GM15510 (cell line): ENCODE data around the gene PSMF1.

Experiments used
- POLR2A ChIP-seq: IDR thresholded peaks from 3 replicates; pipeline ENCODE4 v1.6.1; 2011; ENCODE audit warnings: borderline replicate concordance; ENCODE audit not compliant: insufficient read length; ENCODE audit errors: extremely low read depth

The PSMF1 gene, protein sequence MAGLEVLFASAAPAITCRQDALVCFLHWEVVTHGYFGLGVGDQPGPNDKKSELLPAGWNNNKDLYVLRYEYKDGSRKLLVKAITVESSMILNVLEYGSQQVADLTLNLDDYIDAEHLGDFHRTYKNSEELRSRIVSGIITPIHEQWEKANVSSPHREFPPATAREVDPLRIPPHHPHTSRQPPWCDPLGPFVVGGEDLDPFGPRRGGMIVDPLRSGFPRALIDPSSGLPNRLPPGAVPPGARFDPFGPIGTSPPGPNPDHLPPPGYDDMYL

DNA sequence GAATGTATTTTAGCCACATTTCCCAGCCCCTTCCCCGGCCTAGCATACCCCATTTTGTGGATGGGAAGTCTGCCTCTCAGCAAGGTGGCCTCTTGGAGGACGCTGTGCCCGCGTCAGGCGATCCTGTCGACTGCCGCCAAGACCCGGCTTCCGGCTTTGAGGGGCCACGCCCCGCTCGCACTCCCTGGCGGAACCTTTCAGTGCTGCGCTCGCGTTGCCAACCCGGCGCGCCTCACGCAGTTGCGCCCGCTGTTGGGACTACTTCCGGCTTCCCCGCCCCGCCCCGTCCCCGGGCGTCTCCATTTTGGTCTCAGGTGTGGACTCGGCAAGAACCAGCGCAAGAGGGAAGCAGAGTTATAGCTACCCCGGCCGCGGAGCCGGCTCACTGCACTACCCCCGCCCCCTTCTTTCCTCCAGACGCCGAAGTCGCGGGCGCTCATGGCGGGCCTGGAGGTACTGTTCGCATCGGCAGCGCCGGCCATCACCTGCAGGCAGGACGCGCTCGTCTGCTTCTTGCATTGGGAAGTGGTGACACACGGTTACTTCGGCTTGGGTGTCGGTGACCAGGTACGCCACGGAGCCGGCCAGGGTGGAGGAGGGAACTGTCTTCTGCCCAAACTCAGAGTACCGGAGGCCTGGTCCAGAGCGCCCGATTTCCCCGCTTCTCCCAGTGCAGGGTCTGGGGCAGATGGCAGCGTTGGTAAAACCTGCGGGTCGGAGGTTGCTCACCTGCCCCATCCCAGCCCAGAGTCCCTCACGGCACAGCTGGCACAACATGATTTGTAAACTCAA, at the start of gene PSMF1:
TSS of gene PSMF1 (plus strand) at position 267 of the 792 bp plus-strand sequence. CDS start at position 439, 172 bp downstream.
- peak; percentile 93 for TF ChIP-seq POLR2A

GRCh38 chr20:1072258-1072657, 46.1 kb upstream of the PSMF1 start:
- no peak for TF ChIP-seq POLR2A

DNA sequence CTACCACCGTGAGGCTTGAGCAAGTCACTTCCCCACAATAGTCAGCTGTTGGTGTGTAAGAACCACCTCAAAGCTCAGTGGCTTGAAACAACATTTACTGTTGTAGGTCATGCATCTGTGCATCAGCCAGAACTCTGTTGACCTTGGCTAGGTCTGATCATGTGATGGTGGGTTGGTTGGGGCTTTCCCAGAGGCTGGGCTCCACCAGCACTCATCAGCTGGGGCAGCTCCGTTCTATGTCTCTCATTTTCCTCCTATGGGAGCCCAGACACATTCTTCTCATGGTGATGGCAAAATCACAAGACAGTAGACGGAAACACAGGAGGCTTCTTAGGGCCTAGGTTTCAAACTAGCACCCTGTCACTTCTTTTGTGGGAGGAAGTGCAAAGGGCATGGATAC, 42.8 kb upstream of the PSMF1 start:
- TF ChIP-seq POLR2A, result no peak

- TF ChIP-seq POLR2A, result no peak
Measured at GRCh38 chr20:1081891-1082290, 36.5 kb upstream of the PSMF1 start.

DNA sequence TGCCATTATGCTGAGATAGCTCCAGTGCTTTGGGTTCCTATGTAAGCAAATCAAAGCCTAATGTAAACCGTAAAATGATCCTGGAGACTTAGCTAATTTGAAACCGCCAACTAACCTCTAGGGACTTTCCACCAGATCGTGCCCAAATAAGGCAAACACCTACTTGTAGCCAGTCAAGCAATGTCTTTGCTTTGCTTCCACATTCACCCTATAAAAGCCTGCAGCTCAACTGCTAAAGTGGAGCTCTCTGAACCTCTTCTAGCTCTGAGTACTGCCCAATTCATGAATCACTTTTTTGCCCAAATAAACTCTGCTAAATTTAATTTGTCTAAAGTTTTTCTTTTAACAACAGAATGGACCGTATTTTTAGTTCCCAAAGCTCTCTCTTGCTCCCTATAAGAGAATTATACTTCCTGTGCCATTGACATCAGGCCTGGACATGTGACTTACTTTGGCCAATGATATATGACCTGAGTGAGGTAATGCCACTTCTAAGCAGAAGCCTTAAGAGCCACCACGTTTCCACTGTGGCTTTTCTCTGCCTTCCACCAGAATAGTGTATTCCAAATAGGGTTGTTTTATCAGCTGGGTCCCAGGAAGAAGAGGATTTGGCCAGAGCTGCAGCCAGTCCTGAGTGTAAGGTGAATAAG, 34.8 kb upstream of the PSMF1 start:
- TF ChIP-seq POLR2A, result no peak

GRCh38 chr20:1085492-1086276, 32.7 kb upstream of the PSMF1 start:
- no peak for TF ChIP-seq POLR2A

GRCh38 chr20:1086277-1087213, 31.9 kb upstream of the PSMF1 start:
- TF ChIP-seq POLR2A, result no peak

- TF ChIP-seq POLR2A, result no peak
Measured at GRCh38 chr20:1087311-1087905, 31.0 kb upstream of the PSMF1 start.

DNA sequence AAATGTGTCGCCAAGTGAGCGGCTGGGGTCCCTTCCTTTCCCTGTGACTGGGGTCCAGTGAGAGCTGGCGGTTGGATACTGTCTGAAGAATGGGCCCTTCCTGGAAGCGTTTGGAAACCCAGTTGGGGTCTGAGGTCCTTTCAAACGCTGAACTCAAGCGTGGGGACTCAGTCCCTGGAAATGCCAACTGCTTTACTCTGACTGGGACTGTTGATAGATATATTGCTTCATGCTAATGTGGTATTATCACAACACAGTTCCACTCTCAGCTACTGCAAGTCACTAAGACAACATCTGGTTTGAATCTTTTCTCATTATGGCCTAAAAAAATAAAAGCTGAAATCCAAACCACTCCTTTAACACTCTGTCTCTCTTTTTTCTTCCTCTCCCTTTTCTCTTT, 23.7 kb upstream of the PSMF1 start:
- no peak for TF ChIP-seq POLR2A

DNA sequence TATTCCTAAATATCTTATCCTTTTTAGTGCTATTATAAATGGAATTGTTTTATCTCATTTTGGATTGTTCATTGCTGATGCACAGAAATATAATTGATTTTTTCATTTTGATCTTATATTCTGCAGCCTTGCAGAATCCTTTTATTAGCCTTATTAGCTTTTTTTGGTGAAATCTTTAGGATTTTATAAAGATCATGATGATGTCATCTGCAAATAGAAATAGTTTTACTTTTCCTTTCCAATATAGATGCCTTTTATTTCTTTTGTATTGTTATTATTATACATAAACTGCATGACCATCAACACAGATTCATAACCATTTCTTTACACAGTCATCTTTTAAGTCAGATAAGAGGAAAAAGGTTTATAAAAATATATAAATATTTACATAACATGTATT, 16.9 kb upstream of the PSMF1 start:
- TF ChIP-seq POLR2A, result no peak

DNA sequence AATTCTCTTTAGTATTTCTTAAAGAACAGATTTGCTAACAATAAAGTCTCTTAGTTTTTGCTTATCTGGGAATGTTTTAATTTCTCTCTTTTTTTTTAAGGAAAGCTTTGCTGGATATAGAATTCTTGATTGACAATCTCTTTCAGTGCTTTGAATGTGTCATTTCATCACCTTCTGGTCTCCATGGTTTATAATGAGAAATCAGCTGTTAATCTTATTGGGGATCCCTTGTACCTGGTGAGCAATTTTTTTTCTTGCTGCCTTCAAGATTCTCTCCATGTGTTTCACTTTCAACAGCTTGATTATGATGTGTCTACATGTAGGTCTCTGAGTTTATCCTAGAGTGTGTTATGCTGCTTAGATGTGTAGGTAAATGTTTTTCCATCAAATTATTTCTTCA, 16.4 kb upstream of the PSMF1 start:
- TF ChIP-seq POLR2A, result no peak

- TF ChIP-seq POLR2A, result no peak
Measured at GRCh38 chr20:1103751-1104150, 14.7 kb upstream of the PSMF1 start.

GRCh38 chr20:1105599-1106194, 12.7 kb upstream of the PSMF1 start:
- TF ChIP-seq POLR2A, result no peak

DNA sequence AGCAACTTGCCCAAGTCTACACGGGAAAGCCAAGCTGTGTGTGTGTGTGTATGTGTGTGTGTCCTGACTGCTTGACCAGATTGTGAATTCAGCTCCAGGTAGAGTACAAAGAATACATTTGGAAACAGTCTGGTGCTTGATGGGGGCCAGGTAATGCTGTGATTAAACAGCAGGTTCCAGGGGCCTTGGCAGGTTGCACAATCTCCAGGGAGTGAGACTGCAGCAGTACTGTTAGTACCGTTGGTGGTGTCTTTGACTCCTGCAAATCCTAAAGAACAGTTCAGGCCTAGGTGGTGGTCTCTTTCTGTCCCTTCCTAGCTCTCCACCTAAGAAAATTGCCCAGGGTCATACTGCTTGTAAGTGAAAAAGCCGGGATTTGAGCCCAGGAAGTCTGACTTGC, 11.2 kb upstream of the PSMF1 start:
- TF ChIP-seq POLR2A, result no peak

- no peak for TF ChIP-seq POLR2A
Measured at GRCh38 chr20:1108437-1108920, 9.9 kb upstream of the PSMF1 start.
